HEK293T (cell line): Measurements from ENCODE around the gene SENP8.

Experiments
- CTCF ChIA-PET: fragments of 350-600 bp; formaldehyde crosslinking; extraction: SDS; loops from one replicate; lab custom pipeline; 2021; ENCODE audit warnings: antibody characterized with exemption, inconsistent platforms; lab: Yijun Ruan, JAX
- POLR2A ChIA-PET: fragments of 350-600 bp; formaldehyde crosslinking; extraction: SDS; loops from one replicate; lab custom pipeline; 2020; ENCODE audit warnings: antibody characterized with exemption, inconsistent platforms; lab: Yijun Ruan, JAX
- DNase-seq: peaks from one replicate; pipeline ENCODE4 v3.0.0; 2012; ENCODE audit warnings: mixed read lengths; ENCODE audit errors: extremely low spot score
- ARNT ChIP-seq: fragments of 450-650 bp; IDR thresholded peaks from 2 replicates; pipeline ENCODE4 v1.6.1; 2017; ENCODE audit warnings: mild to moderate bottlenecking
- BHLHE40 ChIP-seq: fragments of 450-650 bp; IDR thresholded peaks from 2 replicates; pipeline ENCODE4 v1.6.1; 2016; ENCODE audit warnings: mild to moderate bottlenecking, moderate library complexity, borderline replicate concordance
- CTBP1 ChIP-seq: fragments of 450-650 bp; IDR thresholded peaks from 2 replicates; pipeline ENCODE4 v1.6.1; 2016; ENCODE audit warnings: borderline replicate concordance
- ELF4 ChIP-seq: fragments of 450-650 bp; IDR thresholded peaks from 2 replicates; pipeline ENCODE4 v1.6.1; 2017; ENCODE audit warnings: antibody characterized with exemption
- FOXA1 ChIP-seq: fragments of 450-650 bp; IDR thresholded peaks from 2 replicates; pipeline ENCODE4 v1.6.1; 2016; ENCODE audit warnings: mild to moderate bottlenecking
- FOXK2 ChIP-seq: fragments of 450-650 bp; IDR thresholded peaks from 2 replicates; pipeline ENCODE4 v1.6.1; 2016; ENCODE audit warnings: mild to moderate bottlenecking
- FOXM1 ChIP-seq: fragments of 450-650 bp; IDR thresholded peaks from 2 replicates; pipeline ENCODE4 v1.6.1; 2017; ENCODE audit warnings: mild to moderate bottlenecking, borderline replicate concordance
- HDGF ChIP-seq: fragments of 450-650 bp; IDR thresholded peaks from 2 replicates; pipeline ENCODE4 v1.6.1; 2017; ENCODE audit warnings: antibody characterized with exemption, borderline replicate concordance
- L3MBTL2 ChIP-seq: fragments of 450-650 bp; conservative IDR thresholded peaks from 2 replicates; pipeline ENCODE4 v1.6.1; 2016; ENCODE audit warnings: mild to moderate bottlenecking
- LEF1 ChIP-seq: fragments of 450-650 bp; IDR thresholded peaks from 2 replicates; pipeline ENCODE4 v1.6.1; 2017; ENCODE audit warnings: mild to moderate bottlenecking, borderline replicate concordance
- NFRKB ChIP-seq: fragments of 450-650 bp; IDR thresholded peaks from 2 replicates; pipeline ENCODE4 v1.6.1; 2016; ENCODE audit warnings: mild to moderate bottlenecking, moderate library complexity
- PKNOX1 ChIP-seq: fragments of 450-650 bp; IDR thresholded peaks from 2 replicates; pipeline ENCODE4 v1.6.1; 2016
- SP1 ChIP-seq: fragments of 450-650 bp; IDR thresholded peaks from 2 replicates; pipeline ENCODE4 v1.6.1; 2017
- SUZ12 ChIP-seq: fragments of 450-650 bp; IDR thresholded peaks from 2 replicates; pipeline ENCODE4 v1.6.1; 2016; ENCODE audit warnings: mild to moderate bottlenecking
- TARDBP ChIP-seq: fragments of 450-650 bp; IDR thresholded peaks from 2 replicates; pipeline ENCODE4 v1.6.1; 2016
- ZNF384 ChIP-seq: fragments of 450-650 bp; IDR thresholded peaks from 2 replicates; pipeline ENCODE4 v1.6.1; 2016

Gene SENP8

DNA sequence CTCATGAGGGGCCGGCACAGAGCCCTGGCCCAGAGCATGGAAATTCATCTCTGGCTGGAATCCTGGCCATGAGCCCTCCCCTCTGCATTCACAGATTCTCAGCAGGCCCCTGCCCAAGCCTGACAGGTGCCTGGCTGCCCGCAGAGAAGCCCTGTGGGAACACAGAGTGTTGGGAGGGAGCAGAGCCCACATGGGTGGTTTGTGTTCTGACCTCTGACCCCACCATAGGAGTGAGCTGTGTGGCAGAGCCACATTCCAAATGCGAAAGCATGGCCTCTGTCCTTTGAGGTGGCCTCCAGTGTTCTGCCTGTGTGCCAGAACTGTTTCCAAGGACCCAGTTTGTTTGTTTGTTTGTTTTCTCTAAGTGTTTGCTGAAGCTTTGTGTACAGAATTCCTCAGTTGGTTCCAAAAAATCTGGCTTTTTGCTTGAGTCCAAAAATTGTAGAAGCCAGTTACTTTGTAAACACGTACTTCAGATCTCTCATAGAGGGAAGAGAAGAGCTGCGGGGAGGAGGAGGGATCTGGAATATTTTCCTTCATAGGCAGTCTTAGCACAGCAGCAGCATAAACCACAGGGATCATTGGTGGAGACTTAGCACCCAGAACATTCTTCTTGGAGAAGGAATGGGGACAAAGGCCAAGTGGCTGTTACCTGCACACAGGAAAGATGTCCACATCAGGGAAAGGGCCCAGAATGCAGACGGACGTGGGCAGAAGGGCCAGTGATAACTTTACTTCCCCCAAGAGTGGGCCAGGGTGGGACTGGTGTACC is 43.3 kb downstream of the SENP8 start:
- no peak for DNase-seq
- POLR2A ChIA-PET: no interaction called here
- CTCF ChIA-PET: no interaction called here
- TF ChIP-seq ZNF384 (no peak), FOXK2 (no peak), SP1 (no peak), TARDBP (no peak), PKNOX1 (no peak), L3MBTL2 (no peak), ELF4 (no peak), ARNT (no peak), FOXM1 (no peak), NFRKB (no peak), SUZ12 (no peak), CTBP1 (no peak), BHLHE40 (no peak), HDGF (no peak), LEF1 (no peak), FOXA1 (no peak)

DNA sequence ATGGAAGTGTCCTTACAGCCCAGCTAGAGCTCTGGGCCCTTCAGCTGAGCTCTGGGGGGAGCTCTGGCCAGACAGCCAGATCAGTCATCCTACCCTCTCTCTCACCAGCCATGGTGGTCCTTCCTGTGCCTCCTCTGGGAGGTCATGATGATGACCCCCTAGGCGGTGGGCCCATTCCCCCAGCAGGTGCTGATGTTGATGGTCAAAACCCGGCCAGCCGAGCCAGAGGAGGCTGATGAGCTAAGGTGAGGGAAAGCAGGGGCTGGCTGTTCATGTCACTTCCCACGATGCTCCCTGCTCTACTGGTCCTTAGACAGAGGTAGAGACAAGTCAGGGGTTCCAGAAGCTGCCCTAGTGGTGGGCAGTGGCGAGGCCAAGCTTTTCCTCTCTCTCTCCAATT is 44.4 kb downstream of the SENP8 start:
- CTCF ChIA-PET: interaction anchor here (0.9 kb wide), 1 partner anchor 9 kb away, joined by 3 read pairs; no protein-coding TSS in a partner anchor
- no peak for TF ChIP-seq FOXM1
- no peak for TF ChIP-seq BHLHE40
- TF ChIP-seq FOXK2: no peak
- no peak for TF ChIP-seq NFRKB
- TF ChIP-seq HDGF: no peak
- no peak for TF ChIP-seq FOXA1
- TF ChIP-seq PKNOX1: no peak
- TF ChIP-seq LEF1: no peak
- TF ChIP-seq L3MBTL2: no peak
- TF ChIP-seq ELF4: no peak
- TF ChIP-seq CTBP1: no peak
- no peak for TF ChIP-seq SP1
- TF ChIP-seq TARDBP: no peak
- TF ChIP-seq SUZ12: no peak
- TF ChIP-seq ZNF384: no peak
- no peak for TF ChIP-seq ARNT
- DNase-seq: no peak
- POLR2A ChIA-PET: no interaction called here

GRCh38 chr15:72163719-72164118 is 45.5 kb downstream of the SENP8 start:
- CTCF ChIA-PET: no interaction called here
- DNase-seq: no peak
- TF ChIP-seq CTBP1 (no peak), PKNOX1 (no peak), TARDBP (no peak), HDGF (no peak), LEF1 (no peak), FOXA1 (no peak), ZNF384 (no peak), NFRKB (no peak), ELF4 (no peak), SP1 (no peak), ARNT (no peak), SUZ12 (no peak), FOXM1 (no peak), BHLHE40 (no peak)
- POLR2A ChIA-PET: no interaction called here

GRCh38 chr15:72166716-72167417 is 48.7 kb downstream of the SENP8 start:
- POLR2A ChIA-PET: no interaction called here
- DNase-seq: no peak
- CTCF ChIA-PET: interaction anchor here (0.5 kb wide), 1 partner anchor 10 kb away, joined by 4 read pairs; no protein-coding TSS in a partner anchor
- TF ChIP-seq ZNF384: no peak
- no peak for TF ChIP-seq FOXK2
- no peak for TF ChIP-seq FOXA1
- no peak for TF ChIP-seq L3MBTL2
- TF ChIP-seq NFRKB: no peak
- no peak for TF ChIP-seq SUZ12
- no peak for TF ChIP-seq TARDBP
- TF ChIP-seq FOXM1: no peak
- TF ChIP-seq ARNT: no peak
- TF ChIP-seq BHLHE40: no peak
- TF ChIP-seq SP1: no peak
- TF ChIP-seq ELF4: no peak
- TF ChIP-seq CTBP1: no peak
- no peak for TF ChIP-seq PKNOX1
- no peak for TF ChIP-seq HDGF
- no peak for TF ChIP-seq LEF1
